ENCODE results near the gene DVL1. TPM values are rescaled to one million over a fixed set of nuclear protein-coding genes. Genes with fewer than 3 reads are reported as not detected.

The DVL1 gene
- total and polyA plus RNA-seq, 2 of the 13 experiments (the other 11 are each of a cell fraction or from before 2014, with no cell fraction given): 30.8 to 60.4 TPM

- TF ChIP-seq PRDM15 (CRISPR knock-in tag; IDR thresholded peaks at IDR 0.05) (no peak), ZNF646 (CRISPR knock-in tag; IDR thresholded peaks at IDR 0.05) (0 out of 2 replicates have a peak, but pooled peaks have one; percentile 10), SPEN (CRISPR knock-in tag; IDR thresholded peaks at IDR 0.05; ENCODE audit: low read depth) (peak; percentile 71; the same call in 1 of the 2 replicates), MXD1 (CRISPR knock-in tag; IDR thresholded peaks at IDR 0.05) (peak; percentile 68; the same call in 1 of the 2 replicates), ZNF7 (CRISPR knock-in tag; IDR thresholded peaks at IDR 0.05) (no peak), FOXP4 (CRISPR knock-in tag; IDR thresholded peaks at IDR 0.05) (peak; percentile 30; the same call in 1 of the 2 replicates)
Observed at GRCh38 chr1:1306661-1307260, 42.5 kb downstream of the DVL1 start (continued).

Data from HepG2 (cell line).